ENCODE data around the gene GAD2. TPM values are rescaled to one million over a fixed set of nuclear protein-coding genes. Genes with fewer than 3 reads are reported as not detected.

Gene GAD2
- total and polyA plus RNA-seq, 9 of the 15 experiments (the other 6 are each of a cell fraction or from before 2014, with no cell fraction given), result not detected

DNA sequence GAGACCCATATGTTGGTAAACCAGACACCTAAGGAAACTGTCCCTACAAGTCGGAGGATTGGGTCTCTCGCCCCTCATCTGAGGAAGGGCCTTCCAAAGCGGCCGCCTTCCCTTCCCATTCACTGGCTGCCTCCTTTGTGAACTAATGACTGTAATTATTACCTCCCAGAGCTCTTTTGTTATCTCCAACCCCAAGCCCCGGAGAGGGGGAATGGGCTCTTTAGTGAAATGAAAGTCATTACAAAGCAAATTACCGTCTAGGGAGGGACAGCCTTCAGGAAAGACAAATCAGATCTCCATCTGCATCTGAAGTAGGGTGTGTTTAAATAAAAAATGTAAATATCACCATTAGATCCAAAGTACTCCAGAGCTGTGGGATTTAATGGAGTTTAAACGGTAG is 2.6 kb upstream of the GAD2 start:
- Histone ChIP-seq H3K4me1 (replicated peaks in 1 of 2; ENCODE audit: control insufficient read depth in 2 of 2, insufficient read depth in 2 of 2, low read length in 2 of 2) (peaks cover 0 to 13% of the 10 kb centered on the region in 2 experiments; a peak in 1 of 5 replicates), H3K4me3 (no peak overlapping the region), H3K27ac (ENCODE audit: extremely low read depth, low read depth, low read length) (no peak overlapping the region), H3K9me3 (replicated peaks; ENCODE audit: control insufficient read depth, insufficient read depth, low read depth, low read length) (no peaks in the 10 kb centered on the region), H3K36me3 (ENCODE audit: control insufficient read depth, insufficient read depth, low read length) (no peaks in the 10 kb centered on the region), H4K20me1 (replicated peaks; ENCODE audit: control insufficient read depth, insufficient read depth, low read length) (no peaks in the 10 kb centered on the region), H2AFZ (ENCODE audit: low read depth, low read length) (no peak overlapping the region), H3K79me2 (ENCODE audit: control insufficient read depth, insufficient read depth, low read length) (no peaks in the 10 kb centered on the region), H3K9me1 (ENCODE audit: control insufficient read depth, insufficient read depth, low read length) (no peaks in the 10 kb centered on the region), H3K4me2 (ENCODE audit: insufficient read depth, low read length) (no peak overlapping the region), H3K9ac (ENCODE audit: insufficient read depth in 1 of 2, low read depth in 2 of 2, low read length in 2 of 2) (no peak overlapping the region), H3K27me3 (ENCODE audit: control insufficient read depth in 2 of 2, insufficient read depth in 2 of 2, low read length in 2 of 2) (peaks cover 28 to 67% of the 10 kb centered on the region in 2 experiments; a peak in 3 of 5 replicates)
- 2% methylated on average over 6 of the region's 7 CpGs for WGBS (ENCODE audit: insufficient coverage, low coverage, missing lambda C conversion rate)
- ChIA-PET CTCF (ENCODE audit: low intra/inter-chr PET ratio) (no interaction called here), POLR2A (no interaction called here)
- ATAC-seq (no peak), DNase-seq (ENCODE audit: extremely low read depth in 1 of 4, low spot score in 3 of 4) (no peak), FAIRE-seq (no peak)
- intact Hi-C loops (cut with micrococcal nuclease), result no loop called here
- TF ChIP-seq ASH1L (IDR thresholded peaks at IDR 0.05; ENCODE audit: borderline replicate concordance, low read depth, partially characterized antibody) (no peak), ZNF696 (CRISPR knock-in tag; conservative IDR thresholded peaks at IDR 0.05) (no peak), ZNF133 (CRISPR knock-in tag; IDR thresholded peaks at IDR 0.05) (no peak), ZNF217 (CRISPR knock-in tag; IDR thresholded peaks at IDR 0.05) (no peak), CREM (IDR thresholded peaks at IDR 0.05; ENCODE audit: low read depth) (no peak)
- TF ChIP-seq, protein P1, sequence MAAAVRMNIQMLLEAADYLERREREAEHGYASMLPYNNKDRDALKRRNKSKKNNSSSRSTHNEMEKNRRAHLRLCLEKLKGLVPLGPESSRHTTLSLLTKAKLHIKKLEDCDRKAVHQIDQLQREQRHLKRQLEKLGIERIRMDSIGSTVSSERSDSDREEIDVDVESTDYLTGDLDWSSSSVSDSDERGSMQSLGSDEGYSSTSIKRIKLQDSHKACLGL (CRISPR knock-in tag; IDR thresholded peaks at IDR 0.05; ENCODE audit: borderline replicate concordance, poor library complexity, severe bottlenecking), result no peak
- TF ChIP-seq, protein P2, sequence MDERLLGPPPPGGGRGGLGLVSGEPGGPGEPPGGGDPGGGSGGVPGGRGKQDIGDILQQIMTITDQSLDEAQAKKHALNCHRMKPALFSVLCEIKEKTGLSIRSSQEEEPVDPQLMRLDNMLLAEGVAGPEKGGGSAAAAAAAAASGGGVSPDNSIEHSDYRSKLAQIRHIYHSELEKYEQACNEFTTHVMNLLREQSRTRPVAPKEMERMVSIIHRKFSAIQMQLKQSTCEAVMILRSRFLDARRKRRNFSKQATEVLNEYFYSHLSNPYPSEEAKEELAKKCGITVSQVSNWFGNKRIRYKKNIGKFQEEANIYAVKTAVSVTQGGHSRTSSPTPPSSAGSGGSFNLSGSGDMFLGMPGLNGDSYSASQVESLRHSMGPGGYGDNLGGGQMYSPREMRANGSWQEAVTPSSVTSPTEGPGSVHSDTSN (CRISPR knock-in tag; IDR thresholded peaks at IDR 0.05; ENCODE audit: low read depth), result no peak
- TF ChIP-seq, protein P2 (tag; conservative IDR thresholded peaks at IDR 0.05; ENCODE audit: low read depth), result no peak
- TF ChIP-seq, protein P3, sequence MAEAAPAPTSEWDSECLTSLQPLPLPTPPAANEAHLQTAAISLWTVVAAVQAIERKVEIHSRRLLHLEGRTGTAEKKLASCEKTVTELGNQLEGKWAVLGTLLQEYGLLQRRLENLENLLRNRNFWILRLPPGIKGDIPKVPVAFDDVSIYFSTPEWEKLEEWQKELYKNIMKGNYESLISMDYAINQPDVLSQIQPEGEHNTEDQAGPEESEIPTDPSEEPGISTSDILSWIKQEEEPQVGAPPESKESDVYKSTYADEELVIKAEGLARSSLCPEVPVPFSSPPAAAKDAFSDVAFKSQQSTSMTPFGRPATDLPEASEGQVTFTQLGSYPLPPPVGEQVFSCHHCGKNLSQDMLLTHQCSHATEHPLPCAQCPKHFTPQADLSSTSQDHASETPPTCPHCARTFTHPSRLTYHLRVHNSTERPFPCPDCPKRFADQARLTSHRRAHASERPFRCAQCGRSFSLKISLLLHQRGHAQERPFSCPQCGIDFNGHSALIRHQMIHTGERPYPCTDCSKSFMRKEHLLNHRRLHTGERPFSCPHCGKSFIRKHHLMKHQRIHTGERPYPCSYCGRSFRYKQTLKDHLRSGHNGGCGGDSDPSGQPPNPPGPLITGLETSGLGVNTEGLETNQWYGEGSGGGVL (CRISPR knock-in tag; IDR thresholded peaks at IDR 0.05), result no peak
- in situ Hi-C loops (cut with MboI), result no loop called here
- no TSS peak for BruUV-seq (replicated peaks)

Measured in K562 (cell line).